DOHH2 (cell line): Measurements from ENCODE around the gene ST7.

ENCODE experiments used
- EZH2phosphoT487 ChIP-seq: fragments of 200-600 bp; sonication (generic); IDR thresholded peaks from 2 replicates; pipeline ENCODE4 v1.6.1; 2017; ENCODE audit warnings: borderline replicate concordance, mild to moderate bottlenecking, antibody characterized with exemption, low read length, moderate library complexity, mixed read lengths
- TF ChIP-seq, protein P1 (sequence below): fragments of 200-600 bp; sonication (generic); IDR thresholded peaks from one replicate; pipeline ENCODE4 v1.5.1; 2014; ENCODE audit warnings: antibody characterized with exemption, mild to moderate bottlenecking, low read depth, low read length; ENCODE audit not compliant: poor library complexity, severe bottlenecking

DNA sequence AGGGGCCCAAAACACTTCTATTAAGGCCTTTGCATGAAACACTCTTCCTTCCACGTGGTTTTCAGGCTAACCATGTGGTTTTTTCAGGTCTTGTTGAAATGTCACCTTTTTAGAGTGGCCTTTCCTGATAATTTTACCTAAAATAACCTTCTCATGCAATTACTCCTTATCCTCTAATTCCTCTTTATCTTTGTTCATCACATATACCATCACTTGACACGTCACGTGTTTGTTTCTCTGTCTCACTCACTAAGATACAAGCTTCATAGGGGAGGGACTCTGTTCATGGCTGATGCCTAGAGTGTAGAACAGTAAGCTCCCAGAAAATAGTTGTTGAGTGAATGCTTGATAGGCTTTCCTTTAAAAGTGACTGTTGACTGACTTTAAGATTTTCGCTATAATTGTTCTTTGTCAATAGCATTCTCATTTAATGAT is 63.7 kb downstream of the ST7 start:
- TF ChIP-seq, protein P1, sequence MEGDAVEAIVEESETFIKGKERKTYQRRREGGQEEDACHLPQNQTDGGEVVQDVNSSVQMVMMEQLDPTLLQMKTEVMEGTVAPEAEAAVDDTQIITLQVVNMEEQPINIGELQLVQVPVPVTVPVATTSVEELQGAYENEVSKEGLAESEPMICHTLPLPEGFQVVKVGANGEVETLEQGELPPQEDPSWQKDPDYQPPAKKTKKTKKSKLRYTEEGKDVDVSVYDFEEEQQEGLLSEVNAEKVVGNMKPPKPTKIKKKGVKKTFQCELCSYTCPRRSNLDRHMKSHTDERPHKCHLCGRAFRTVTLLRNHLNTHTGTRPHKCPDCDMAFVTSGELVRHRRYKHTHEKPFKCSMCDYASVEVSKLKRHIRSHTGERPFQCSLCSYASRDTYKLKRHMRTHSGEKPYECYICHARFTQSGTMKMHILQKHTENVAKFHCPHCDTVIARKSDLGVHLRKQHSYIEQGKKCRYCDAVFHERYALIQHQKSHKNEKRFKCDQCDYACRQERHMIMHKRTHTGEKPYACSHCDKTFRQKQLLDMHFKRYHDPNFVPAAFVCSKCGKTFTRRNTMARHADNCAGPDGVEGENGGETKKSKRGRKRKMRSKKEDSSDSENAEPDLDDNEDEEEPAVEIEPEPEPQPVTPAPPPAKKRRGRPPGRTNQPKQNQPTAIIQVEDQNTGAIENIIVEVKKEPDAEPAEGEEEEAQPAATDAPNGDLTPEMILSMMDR: no peak
- TF ChIP-seq EZH2phosphoT487: no peak
